K562 (cell line): ENCODE data around the gene DSTYK. TPM values are rescaled to one million over a fixed set of nuclear protein-coding genes. Genes with fewer than 3 reads are reported as not detected.

Source experiments
- ATF7 ChIP-seq: fragments of 450-650 bp; IDR thresholded peaks from 2 replicates; pipeline ENCODE4 v1.7.1; 2014; ENCODE audit warnings: mild to moderate bottlenecking, moderate library complexity
- BRD9 ChIP-seq: fragments of 450-650 bp; IDR thresholded peaks from 2 replicates; pipeline ENCODE4 v1.6.1; 2018; ENCODE audit warnings: low read depth; ENCODE audit not compliant: partially characterized antibody
- E2F8 ChIP-seq: fragments of 450-650 bp; IDR thresholded peaks from 2 replicates; pipeline ENCODE4 v1.7.1; 2018; ENCODE audit warnings: mild to moderate bottlenecking, low read depth; ENCODE audit not compliant: partially characterized antibody
- FOXP1 ChIP-seq: sonication (generic); formaldehyde crosslinking; IDR thresholded peaks from 2 replicates; pipeline ENCODE4 v1.8.0; 2022; ENCODE audit warnings: mild to moderate bottlenecking, missing genetic modification reagents
- FOXP4 ChIP-seq: sonication (generic); formaldehyde crosslinking; IDR thresholded peaks from 2 replicates; pipeline ENCODE4 v1.8.0; 2022; ENCODE audit warnings: mild to moderate bottlenecking, missing genetic modification reagents, borderline replicate concordance
- GTF2E2 ChIP-seq: fragments of 200-800 bp; sonication (Bioruptor generic); IDR thresholded peaks from 2 replicates; pipeline ENCODE4 v1.6.1; 2016; ENCODE audit warnings: missing genetic modification characterization, missing compliant biosample characterization
- MAZ ChIP-seq, 2 experiments: fragments of 450-650 bp in 1 of 2; sonication (generic) in 1 of 2; formaldehyde crosslinking; IDR thresholded peaks in 1 of 2; conservative IDR thresholded peaks in 1 of 2; 2 replicates each; pipeline versions ENCODE4 v1.4.0 to v1.5.0; 2020; ENCODE audit warnings: mild to moderate bottlenecking in 1 of 2, missing genetic modification reagents in 1 of 2
- SNAPC5 ChIP-seq: fragments of 250-450 bp; sonication (Bioruptor Pico); IDR thresholded peaks from 2 replicates; pipeline ENCODE4 v1.8.0; 2021; ENCODE audit warnings: moderate library complexity, mild to moderate bottlenecking, inconsistent platforms
- ZBTB33 ChIP-seq: sonication (generic); formaldehyde crosslinking; IDR thresholded peaks from 2 replicates; pipeline ENCODE4 v1.8.1; 2023; ENCODE audit warnings: mild to moderate bottlenecking, missing genetic modification reagents
- ZNF280A ChIP-seq: fragments of 450-650 bp; IDR thresholded peaks from 2 replicates; pipeline ENCODE4 v1.6.1; 2018; ENCODE audit warnings: mild to moderate bottlenecking, low read depth; ENCODE audit not compliant: partially characterized antibody
- ZNF282 ChIP-seq: sonication (generic); formaldehyde crosslinking; IDR thresholded peaks from 2 replicates; pipeline ENCODE4 v1.8.1; 2023; ENCODE audit warnings: missing genetic modification reagents
- ZNF354B ChIP-seq: fragments of 250-450 bp; sonication (Bioruptor Pico); IDR thresholded peaks from 2 replicates; pipeline ENCODE4 v1.4.0; 2020
- ZNF609 ChIP-seq: sonication (generic); formaldehyde crosslinking; IDR thresholded peaks from 2 replicates; pipeline ENCODE4 v1.8.1; 2023; ENCODE audit warnings: missing genetic modification reagents, mild to moderate bottlenecking, borderline replicate concordance
- polyA plus RNA-seq, 8 experiments: library from polyadenylated mRNA; depleted of rRNA in 4 of 8; stranded (reverse) in 5 of 8; unstranded in 3 of 8; fragments of >200 nt; fragmentation: Nextera tagmentation in 2 of 8; fragmentation: Illumina TruSeq in 1 of 8; extraction: Ambion mirVana in 2 of 8; extraction: Trizol in 1 of 8; gene quantifications; 2 replicates each; pipeline versions ENCODE4 v1.2.1 to v1.2.3, GENCODE V29; 2011 to 2014; ENCODE audit warnings: inconsistent platforms in 1 of 8, missing spikeins in 1 of 8
- total RNA-seq, 7 experiments: library from RNA; depleted of rRNA in 6 of 7; stranded (reverse); fragments of >200 nt in 6 of 7; fragmentation: Illumina TruSeq in 2 of 7; extraction: Trizol in 2 of 7; gene quantifications; 2 replicates each; pipeline versions ENCODE4 v1.2.1 to v1.2.3, GENCODE V29; 2011 to 2021; ENCODE audit warnings: low replicate concordance in 1 of 7

Gene DSTYK
- total and polyA plus RNA-seq, 9 of the 15 experiments (the other 6 are each of a cell fraction or from before 2014, with no cell fraction given): 4.2 to 7.1 (median 6.2) TPM

GRCh38 chr1:205122489-205122882 lies 89.0 kb downstream of the DSTYK start (continued):
- TF ChIP-seq ZNF609 (CRISPR knock-in tag) (no peak), ZNF282 (CRISPR knock-in tag) (no peak), ZBTB33 (CRISPR knock-in tag) (no peak), FOXP4 (CRISPR knock-in tag) (no peak), FOXP1 (CRISPR knock-in tag) (no peak), SNAPC5 (CRISPR knock-in tag) (no peak), ZNF280A (no peak), ZNF354B (CRISPR knock-in tag) (no peak; the same call in 1 of the 2 replicates), BRD9 (peak; percentile 78), ATF7 (0 out of 2 replicates have a peak, but pooled peaks have one; percentile 35), GTF2E2 (tag) (no peak; the same call in none of the 2 replicates), E2F8 (no peak), MAZ (CRISPR knock-in tag; conservative IDR thresholded peaks at IDR 0.05 in 1 of 2, IDR thresholded peaks at IDR 0.05 in 1 of 2) (peak in 1 of 2 experiments; percentile 8; a peak in 2 of 4 replicates)
